HUES6 (cell line): ENCODE measurements around the gene VASH1.

Experiments used
- H3K27ac ChIP-seq: 2 replicates; pipeline ENCODE4 v1.7.0; 2013; ENCODE audit warnings: low read depth, mild to moderate bottlenecking, low read length, inconsistent platforms
- H3K27me3 ChIP-seq: 2 replicates; pipeline ENCODE4 v1.6.1; 2013; ENCODE audit warnings: low read length; ENCODE audit not compliant: control insufficient read depth, insufficient read depth
- H3K36me3 ChIP-seq: 2 replicates; pipeline ENCODE4 v1.6.1; 2013; ENCODE audit warnings: low read length; ENCODE audit not compliant: control insufficient read depth, insufficient read depth
- H3K4me1 ChIP-seq: 2 replicates; pipeline ENCODE4 v1.6.1; 2013; ENCODE audit warnings: low read length; ENCODE audit not compliant: control insufficient read depth, insufficient read depth
- H3K4me3 ChIP-seq: 2 replicates; pipeline ENCODE4 v1.5.1; 2013; ENCODE audit warnings: low read depth, low read length
- H3K9ac ChIP-seq: one replicate; pipeline ENCODE4 v1.6.1; 2013; ENCODE audit warnings: mild to moderate bottlenecking, low read length
- H3K9me3 ChIP-seq: 2 replicates; pipeline ENCODE4 v1.6.1; 2013; ENCODE audit warnings: low read depth, low read length; ENCODE audit not compliant: control insufficient read depth, insufficient read depth

VASH1 gene

GRCh38 chr14:76742966-76743365, 18.3 kb upstream of the VASH1 start:
- no peaks in the 10 kb centered on the region for H3K36me3 ChIP-seq
- peaks cover 21% of the 10 kb centered on the region for H3K9me3 ChIP-seq
- no peaks in the 10 kb centered on the region for H3K4me1 ChIP-seq
- no peak overlapping the region for H3K4me3 ChIP-seq
- H3K9ac ChIP-seq: no peak overlapping the region
- no peak overlapping the region for H3K27ac ChIP-seq
- H3K27me3 ChIP-seq: no peaks in the 10 kb centered on the region

GRCh38 chr14:76752744-76753143, 8.5 kb upstream of the VASH1 start:
- Histone ChIP-seq H3K4me3 (no peak overlapping the region), H3K27me3 (peaks cover 9% of the 10 kb centered on the region; the same call in 1 of the 2 replicates), H3K4me1 (no peaks in the 10 kb centered on the region)

GRCh38 chr14:76753541-76754198, 7.6 kb upstream of the VASH1 start:
- Histone ChIP-seq H3K27me3 (peaks cover 15% of the 10 kb centered on the region), H3K4me3 (no peak overlapping the region), H3K27ac (no peak overlapping the region), H3K9me3 (no peaks in the 10 kb centered on the region), H3K9ac (no peak overlapping the region), H3K4me1 (no peaks in the 10 kb centered on the region), H3K36me3 (no peaks in the 10 kb centered on the region)

More at GRCh38 chr14:76752744-76753143, 8.5 kb upstream of the VASH1 start:
- H3K9ac ChIP-seq: no peak overlapping the region
- H3K9me3 ChIP-seq: no peaks in the 10 kb centered on the region
- no peak overlapping the region for H3K27ac ChIP-seq
- H3K36me3 ChIP-seq: no peaks in the 10 kb centered on the region

- Histone ChIP-seq H3K4me3 (no peak overlapping the region), H3K27ac (no peak overlapping the region), H3K36me3 (no peaks in the 10 kb centered on the region), H3K27me3 (peaks cover 24% of the 10 kb centered on the region), H3K9me3 (no peaks in the 10 kb centered on the region), H3K9ac (no peak overlapping the region), H3K4me1 (no peaks in the 10 kb centered on the region)
Observed at GRCh38 chr14:76754586-76754985, 6.7 kb upstream of the VASH1 start.

GRCh38 chr14:76755610-76756370, 5.5 kb upstream of the VASH1 start:
- Histone ChIP-seq H3K9me3 (no peaks in the 10 kb centered on the region), H3K27me3 (peaks cover 36% of the 10 kb centered on the region), H3K36me3 (no peaks in the 10 kb centered on the region), H3K4me3 (no peak overlapping the region), H3K27ac (no peak overlapping the region), H3K4me1 (peaks cover 4% of the 10 kb centered on the region; the same call in 1 of the 2 replicates), H3K9ac (no peak overlapping the region)

- H3K27me3 ChIP-seq: peaks cover 42% of the 10 kb centered on the region
- no peak overlapping the region for H3K27ac ChIP-seq
- H3K9ac ChIP-seq: no peak overlapping the region
- H3K9me3 ChIP-seq: no peaks in the 10 kb centered on the region
- H3K4me1 ChIP-seq: peaks cover 6% of the 10 kb centered on the region; the same call in 1 of the 2 replicates
- H3K4me3 ChIP-seq: no peak overlapping the region
- no peaks in the 10 kb centered on the region for H3K36me3 ChIP-seq
Observed at GRCh38 chr14:76756371-76756750, 4.9 kb upstream of the VASH1 start.

GRCh38 chr14:76759589-76759988, 1.7 kb upstream of the VASH1 start:
- Histone ChIP-seq H3K4me1 (peaks cover 6% of the 10 kb centered on the region; the same call in 1 of the 2 replicates), H3K4me3 (no peak overlapping the region), H3K9ac (no peak overlapping the region), H3K9me3 (no peaks in the 10 kb centered on the region), H3K27ac (no peak overlapping the region), H3K27me3 (peaks cover 66% of the 10 kb centered on the region), H3K36me3 (no peaks in the 10 kb centered on the region)

GRCh38 chr14:76760331-76761135, 735 bp upstream of the VASH1 start:
- Histone ChIP-seq H3K27me3 (peaks cover 66% of the 10 kb centered on the region), H3K9ac (peak overlapping the region; percentile 75), H3K9me3 (no peaks in the 10 kb centered on the region), H3K4me1 (peaks cover 6% of the 10 kb centered on the region; the same call in 1 of the 2 replicates), H3K36me3 (no peaks in the 10 kb centered on the region), H3K4me3 (peak overlapping the region; percentile 69), H3K27ac (no peak overlapping the region)

GRCh38 chr14:76761960-76762410, 717 bp downstream of the VASH1 start:
- Histone ChIP-seq H3K27me3 (peaks cover 70% of the 10 kb centered on the region), H3K4me1 (peaks cover 6% of the 10 kb centered on the region; the same call in 1 of the 2 replicates), H3K36me3 (no peaks in the 10 kb centered on the region), H3K9ac (peak overlapping the region; percentile 75), H3K4me3 (peak overlapping the region; percentile 69), H3K27ac (no peak overlapping the region), H3K9me3 (no peaks in the 10 kb centered on the region)

GRCh38 chr14:76762411-76763095, 1.3 kb downstream of the VASH1 start:
- H3K27me3 ChIP-seq: peaks cover 70% of the 10 kb centered on the region
- no peak overlapping the region for H3K27ac ChIP-seq
- H3K9me3 ChIP-seq: no peaks in the 10 kb centered on the region
- H3K36me3 ChIP-seq: no peaks in the 10 kb centered on the region
- H3K9ac ChIP-seq: peak overlapping the region; percentile 75
- H3K4me1 ChIP-seq: peaks cover 10% of the 10 kb centered on the region
- peak overlapping the region; percentile 69 for H3K4me3 ChIP-seq
